ENCODE results near the gene ZNF407.

Gene ZNF407

GRCh38 chr18:74803117-74803516 is 205.4 kb downstream of the ZNF407 start:
- in situ Hi-C loops (cut with MboI; ENCODE audit: low pct_unique_long_range_greater_than_20kb, low sequenced_read_pairs, unreplicated experiment), result no loop called here

GRCh38 chr18:74803769-74804168 is 206.1 kb downstream of the ZNF407 start:
- no peak for DNase-seq (ENCODE audit: low spot score)
- TF ChIP-seq, protein P1, sequence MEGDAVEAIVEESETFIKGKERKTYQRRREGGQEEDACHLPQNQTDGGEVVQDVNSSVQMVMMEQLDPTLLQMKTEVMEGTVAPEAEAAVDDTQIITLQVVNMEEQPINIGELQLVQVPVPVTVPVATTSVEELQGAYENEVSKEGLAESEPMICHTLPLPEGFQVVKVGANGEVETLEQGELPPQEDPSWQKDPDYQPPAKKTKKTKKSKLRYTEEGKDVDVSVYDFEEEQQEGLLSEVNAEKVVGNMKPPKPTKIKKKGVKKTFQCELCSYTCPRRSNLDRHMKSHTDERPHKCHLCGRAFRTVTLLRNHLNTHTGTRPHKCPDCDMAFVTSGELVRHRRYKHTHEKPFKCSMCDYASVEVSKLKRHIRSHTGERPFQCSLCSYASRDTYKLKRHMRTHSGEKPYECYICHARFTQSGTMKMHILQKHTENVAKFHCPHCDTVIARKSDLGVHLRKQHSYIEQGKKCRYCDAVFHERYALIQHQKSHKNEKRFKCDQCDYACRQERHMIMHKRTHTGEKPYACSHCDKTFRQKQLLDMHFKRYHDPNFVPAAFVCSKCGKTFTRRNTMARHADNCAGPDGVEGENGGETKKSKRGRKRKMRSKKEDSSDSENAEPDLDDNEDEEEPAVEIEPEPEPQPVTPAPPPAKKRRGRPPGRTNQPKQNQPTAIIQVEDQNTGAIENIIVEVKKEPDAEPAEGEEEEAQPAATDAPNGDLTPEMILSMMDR (IDR thresholded peaks at IDR 0.05; ENCODE audit: extremely low read depth, insufficient read depth, missing control alignments), result no peak
- in situ Hi-C loops (cut with MboI; ENCODE audit: low pct_unique_long_range_greater_than_20kb, low sequenced_read_pairs, unreplicated experiment), result no loop called here

More at GRCh38 chr18:74803117-74803516, 205.4 kb downstream of the ZNF407 start:
- TF ChIP-seq, protein P1 (IDR thresholded peaks at IDR 0.05; ENCODE audit: extremely low read depth, insufficient read depth, missing control alignments), result no peak
- DNase-seq (ENCODE audit: low spot score), result no peak

DNA sequence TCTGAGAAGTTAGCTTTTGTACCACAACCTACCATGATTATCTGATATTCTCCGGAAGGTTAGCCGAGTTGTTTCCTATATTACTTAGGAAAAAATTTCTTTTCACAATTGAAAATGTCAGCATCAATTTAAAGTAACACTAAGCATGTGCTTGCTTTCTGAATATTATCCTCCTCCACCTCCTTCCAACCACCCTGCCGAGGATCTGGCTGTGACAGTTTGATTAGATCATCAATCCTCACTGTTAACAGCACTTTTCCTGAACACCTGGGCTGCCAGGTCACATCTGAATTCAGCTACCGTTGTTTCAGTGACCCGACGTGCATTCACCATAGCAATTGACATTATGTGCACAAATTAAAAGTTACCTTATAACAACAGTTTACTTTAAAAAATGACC is 207.0 kb downstream of the ZNF407 start:
- in situ Hi-C loops (cut with MboI; ENCODE audit: low pct_unique_long_range_greater_than_20kb, low sequenced_read_pairs, unreplicated experiment), result no loop called here
- DNase-seq (ENCODE audit: low spot score), result no peak
- TF ChIP-seq, protein P1 (IDR thresholded peaks at IDR 0.05; ENCODE audit: extremely low read depth, insufficient read depth, missing control alignments), result no peak

DNA sequence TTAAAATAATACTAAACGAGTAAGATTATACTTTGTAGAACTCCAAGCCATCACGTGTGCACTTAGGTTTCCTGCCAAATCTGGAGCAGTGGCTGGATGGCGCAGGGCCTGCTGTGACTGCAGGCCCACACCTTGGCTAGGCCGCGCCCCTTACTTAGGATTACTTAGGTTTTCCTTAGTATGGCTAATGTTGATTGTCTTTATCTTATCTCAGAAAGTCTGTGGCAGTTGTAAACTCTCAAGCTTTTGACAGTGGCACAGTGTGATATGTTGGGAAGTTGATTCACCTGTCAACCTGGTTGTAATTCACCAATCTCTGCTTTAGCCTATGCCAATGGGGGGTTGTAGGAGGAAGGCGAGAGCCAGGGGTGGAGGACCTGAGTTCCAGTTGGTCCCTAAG is 208.4 kb downstream of the ZNF407 start:
- TF ChIP-seq, protein P1 (IDR thresholded peaks at IDR 0.05; ENCODE audit: extremely low read depth, insufficient read depth, missing control alignments), result no peak
- DNase-seq (ENCODE audit: low spot score), result no peak
- in situ Hi-C loops (cut with MboI; ENCODE audit: low pct_unique_long_range_greater_than_20kb, low sequenced_read_pairs, unreplicated experiment), result no loop called here

DNA sequence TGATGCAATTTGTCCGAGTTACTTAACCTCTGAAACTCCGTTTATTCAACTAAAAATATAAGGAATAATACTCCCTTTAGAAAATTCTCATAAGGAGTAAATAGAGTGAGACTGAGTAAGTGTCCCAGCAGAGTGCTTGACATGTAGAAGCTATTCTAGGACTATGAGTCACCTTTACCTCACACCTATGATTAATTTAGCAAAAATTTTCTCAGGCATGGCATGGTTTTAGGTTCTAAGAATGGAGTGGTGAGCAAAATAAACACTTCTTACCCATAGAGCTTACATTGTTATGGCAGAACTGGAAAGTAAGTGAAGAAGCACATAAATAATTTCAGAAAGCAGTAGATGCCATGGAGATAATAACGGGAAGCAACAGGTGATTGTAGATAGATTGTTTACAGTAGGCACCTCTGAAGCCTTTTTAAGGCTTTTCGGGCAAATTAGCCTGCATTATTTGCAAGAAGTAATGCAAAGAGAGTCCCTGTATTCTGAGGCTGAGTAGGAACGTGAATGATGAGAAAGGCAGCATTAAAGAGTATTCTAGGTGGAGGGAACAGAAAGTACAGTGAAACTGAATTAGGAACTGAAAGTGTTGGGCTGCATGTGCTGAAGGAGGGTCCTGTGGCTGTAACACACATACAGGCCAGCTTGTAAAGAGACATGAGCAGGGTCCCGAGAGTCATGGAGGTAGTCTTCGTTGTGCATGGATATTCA is 209.2 kb downstream of the ZNF407 start:
- TF ChIP-seq, protein P1 (IDR thresholded peaks at IDR 0.05; ENCODE audit: extremely low read depth, insufficient read depth, missing control alignments), result no peak
- DNase-seq (ENCODE audit: low spot score), result peak; percentile 53
- in situ Hi-C loops (cut with MboI; ENCODE audit: low pct_unique_long_range_greater_than_20kb, low sequenced_read_pairs, unreplicated experiment), result no loop called here

DNA sequence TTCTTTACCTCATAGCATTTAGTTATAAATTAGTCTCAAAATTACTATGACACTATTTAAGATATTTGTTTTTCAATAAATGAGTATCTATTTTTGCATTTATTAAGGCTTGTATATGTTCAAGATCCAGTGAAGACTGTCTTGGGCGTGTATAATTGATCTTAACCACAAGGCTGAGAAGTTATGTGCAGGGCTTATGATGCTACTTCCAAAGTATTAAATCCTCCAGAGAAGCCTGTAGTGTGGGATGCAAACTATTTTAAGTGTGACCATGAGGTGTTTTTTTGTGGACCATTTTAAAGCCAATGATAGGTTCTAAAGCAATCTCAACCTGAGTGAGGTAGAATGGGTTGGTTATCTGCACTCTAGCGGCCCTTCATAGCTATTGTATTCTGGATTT is 219.9 kb downstream of the ZNF407 start:
- TF ChIP-seq, protein P1 (IDR thresholded peaks at IDR 0.05; ENCODE audit: extremely low read depth, insufficient read depth, missing control alignments), result no peak
- no peak for DNase-seq (ENCODE audit: low spot score)
- in situ Hi-C loops (cut with MboI; ENCODE audit: low pct_unique_long_range_greater_than_20kb, low sequenced_read_pairs, unreplicated experiment), result no loop called here
